Measurements from ENCODE around the gene SRSF9. TPM values are rescaled to one million over a fixed set of nuclear protein-coding genes. Genes with fewer than 3 reads are reported as not detected.

Gene SRSF9
- total and polyA plus RNA-seq, 2 of the 4 experiments (the other 2 are of a cell fraction), result 102 to 143 TPM

- peaks cover 19 to 51% of the 10 kb centered on the region in 2 experiments for H3K79me1 ChIP-seq (ENCODE audit: low read depth in 1 of 2, low read length in 2 of 2)
- no TSS peak for BruUV-seq (replicated peaks)
- no peak overlapping the region for H2BK5ac ChIP-seq (ENCODE audit: low read depth, low read length, poor library complexity, severe bottlenecking)
- no peak overlapping the region for H2AFZ ChIP-seq (replicated peaks; ENCODE audit: low read length, poor library complexity)
- H3K9ac ChIP-seq (ENCODE audit: low read depth, low read length), result no peak overlapping the region
- no peaks in the 10 kb centered on the region for H3K36me3 ChIP-seq (ENCODE audit: control insufficient read depth, insufficient read depth, low read length)
- CTCF ChIA-PET, result no interaction called here
- H3K27ac ChIP-seq (ENCODE audit: insufficient read depth, low read length), result no peak overlapping the region
- H3K56ac ChIP-seq (ENCODE audit: extremely low read depth, insufficient read depth, low read length), result no peak overlapping the region
- H3K4me1 ChIP-seq (ENCODE audit: control insufficient read depth, insufficient read depth, low read length), result peaks cover 4% of the 10 kb centered on the region
- H3K27me3 ChIP-seq (ENCODE audit: control insufficient read depth, insufficient read depth, low read length), result no peaks in the 10 kb centered on the region
- peak; percentile 56 for TF ChIP-seq CEBPB (IDR thresholded peaks at IDR 0.05; ENCODE audit: low read depth, low read length)
- no peak for TF ChIP-seq BHLHE40 (IDR thresholded peaks at IDR 0.05; ENCODE audit: low read depth, low read length)
- no peaks in the 10 kb centered on the region for H3K9me3 ChIP-seq (ENCODE audit: control insufficient read depth, insufficient read depth, low read length)
- peak; percentile 31 for DNase-seq
- no peak overlapping the region for H4K91ac ChIP-seq (ENCODE audit: insufficient read depth, low read depth, low read length)
- peaks cover 4% of the 10 kb centered on the region; the same call in 1 of the 2 replicates for H3K9me1 ChIP-seq (ENCODE audit: insufficient read depth, low read length)
- H4K5ac ChIP-seq (ENCODE audit: low read depth, low read length), result no peak overlapping the region
- H3K4me3 ChIP-seq (ENCODE audit: insufficient read depth, low read depth, low read length), result no peak overlapping the region
- H2BK120ac ChIP-seq (ENCODE audit: low read depth, low read length), result no peak overlapping the region
- H4K20me1 ChIP-seq (ENCODE audit: insufficient read depth, low read length), result peaks cover 18% of the 10 kb centered on the region
- ATAC-seq (ENCODE audit: low read depth), result no peak
- no peak overlapping the region for H4K8ac ChIP-seq (ENCODE audit: low read depth in 2 of 2, low read length in 2 of 2)
- dilution Hi-C loops (cut with HindIII; ENCODE audit: low sequenced_read_pairs, unreplicated experiment), result no loop called here
- H3K14ac ChIP-seq (replicated peaks; ENCODE audit: low read depth, low read length), result no peak overlapping the region
- no peak overlapping the region for H3K18ac ChIP-seq (ENCODE audit: low read depth, low read length)
- H2BK20ac ChIP-seq (ENCODE audit: low read depth, low read length), result no peak overlapping the region
- intact Hi-C loops (cut with micrococcal nuclease), result no loop called here
- H3K23ac ChIP-seq (ENCODE audit: low read depth, low read length), result no peak overlapping the region
- no peak overlapping the region for H3K4me2 ChIP-seq (ENCODE audit: low read depth, low read length)
- H2BK15ac ChIP-seq (ENCODE audit: low read depth, low read length), result no peak overlapping the region
- in situ Hi-C loops (cut with MboI; ENCODE audit: low sequenced_read_pairs), result no loop called here
- POLR2A ChIA-PET (ENCODE audit: unreplicated experiment), result no interaction called here
- no peak overlapping the region for H3K4ac ChIP-seq (ENCODE audit: low read depth, low read length)
- H2AK9ac ChIP-seq (replicated peaks; ENCODE audit: low read depth, low read length, poor library complexity), result no peak overlapping the region
- H2AK5ac ChIP-seq (ENCODE audit: low read depth, low read length), result no peak overlapping the region
Observed at GRCh38 chr12:120472521-120472920, 3.0 kb upstream of the SRSF9 start.
